ENCODE data around the gene RAMP1. TPM values are rescaled to one million over a fixed set of nuclear protein-coding genes. Genes with fewer than 3 reads are reported as not detected.
A peak's percentile ranks its signal among the peaks of the same experiment; 100 is the strongest.

The RAMP1 gene
- total RNA-seq, 1 donor from 2014 or later: 2.1 TPM

DNA sequence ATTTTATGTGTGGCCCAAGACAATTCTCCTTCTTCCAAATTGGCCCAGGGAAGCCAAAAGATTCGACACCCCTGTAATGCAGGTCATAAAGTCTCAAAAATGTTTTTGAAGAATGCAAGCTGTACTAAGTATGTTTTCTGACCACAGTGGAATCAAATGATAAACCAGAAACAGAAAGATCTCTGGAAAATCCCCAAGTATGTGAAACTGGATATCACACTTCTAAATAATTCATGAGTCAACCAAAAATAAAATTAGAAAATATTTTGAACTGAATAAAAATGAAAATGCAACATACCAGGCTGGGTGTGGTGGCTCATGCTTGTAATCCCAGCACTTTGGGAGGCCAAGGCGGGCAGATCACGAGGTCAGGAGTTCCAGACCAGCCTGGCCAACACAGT, 73.3 kb downstream of the RAMP1 start:
- DNase-seq (ENCODE audit: low read depth): peak; percentile 15

DNA sequence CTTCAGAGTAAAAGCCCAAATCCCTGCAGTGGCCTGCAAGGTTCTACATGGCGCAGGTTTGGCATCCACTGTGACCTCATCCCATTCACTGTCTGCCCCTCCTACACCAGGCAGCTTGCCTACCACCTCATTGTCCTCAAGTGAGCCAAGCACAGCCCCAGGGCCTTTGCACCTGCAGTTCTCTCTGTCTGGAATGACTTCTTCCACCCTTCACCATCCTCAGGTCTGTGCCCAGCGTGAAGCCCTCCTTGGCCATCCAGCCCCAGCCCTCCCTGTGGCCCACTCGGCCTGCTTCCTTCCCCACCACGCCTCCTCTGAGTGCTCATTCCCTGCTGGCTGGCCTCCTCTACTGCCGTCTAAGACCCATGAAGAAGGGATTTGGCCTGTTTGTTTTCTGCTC, 74.8 kb downstream of the RAMP1 start:
- FAIRE-seq: no peak
- Histone ChIP-seq H3K36me3 (ENCODE audit: control insufficient read depth, insufficient read depth, low read length) (no peaks in the 10 kb centered on the region), H3K27me3 (ENCODE audit: control insufficient read depth, insufficient read depth, low read length) (no peaks in the 10 kb centered on the region), H3K4me3 (ENCODE audit: low read depth, low read length) (no peak overlapping the region)
- TF ChIP-seq, protein P1, sequence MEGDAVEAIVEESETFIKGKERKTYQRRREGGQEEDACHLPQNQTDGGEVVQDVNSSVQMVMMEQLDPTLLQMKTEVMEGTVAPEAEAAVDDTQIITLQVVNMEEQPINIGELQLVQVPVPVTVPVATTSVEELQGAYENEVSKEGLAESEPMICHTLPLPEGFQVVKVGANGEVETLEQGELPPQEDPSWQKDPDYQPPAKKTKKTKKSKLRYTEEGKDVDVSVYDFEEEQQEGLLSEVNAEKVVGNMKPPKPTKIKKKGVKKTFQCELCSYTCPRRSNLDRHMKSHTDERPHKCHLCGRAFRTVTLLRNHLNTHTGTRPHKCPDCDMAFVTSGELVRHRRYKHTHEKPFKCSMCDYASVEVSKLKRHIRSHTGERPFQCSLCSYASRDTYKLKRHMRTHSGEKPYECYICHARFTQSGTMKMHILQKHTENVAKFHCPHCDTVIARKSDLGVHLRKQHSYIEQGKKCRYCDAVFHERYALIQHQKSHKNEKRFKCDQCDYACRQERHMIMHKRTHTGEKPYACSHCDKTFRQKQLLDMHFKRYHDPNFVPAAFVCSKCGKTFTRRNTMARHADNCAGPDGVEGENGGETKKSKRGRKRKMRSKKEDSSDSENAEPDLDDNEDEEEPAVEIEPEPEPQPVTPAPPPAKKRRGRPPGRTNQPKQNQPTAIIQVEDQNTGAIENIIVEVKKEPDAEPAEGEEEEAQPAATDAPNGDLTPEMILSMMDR (IDR thresholded peaks at IDR 0.05; ENCODE audit: insufficient read depth, low read length, severe bottlenecking): no peak
- DNase-seq (ENCODE audit: low read depth): no peak

More for the DNA sequence above, 73.3 kb downstream of the RAMP1 start:
- Histone ChIP-seq H3K27me3 (ENCODE audit: control insufficient read depth, insufficient read depth, low read length) (no peaks in the 10 kb centered on the region), H3K4me3 (ENCODE audit: low read depth, low read length) (no peak overlapping the region), H3K36me3 (ENCODE audit: control insufficient read depth, insufficient read depth, low read length) (no peaks in the 10 kb centered on the region)
- TF ChIP-seq, protein P1 (IDR thresholded peaks at IDR 0.05; ENCODE audit: insufficient read depth, low read length, severe bottlenecking): no peak
- FAIRE-seq: no peak

DNA sequence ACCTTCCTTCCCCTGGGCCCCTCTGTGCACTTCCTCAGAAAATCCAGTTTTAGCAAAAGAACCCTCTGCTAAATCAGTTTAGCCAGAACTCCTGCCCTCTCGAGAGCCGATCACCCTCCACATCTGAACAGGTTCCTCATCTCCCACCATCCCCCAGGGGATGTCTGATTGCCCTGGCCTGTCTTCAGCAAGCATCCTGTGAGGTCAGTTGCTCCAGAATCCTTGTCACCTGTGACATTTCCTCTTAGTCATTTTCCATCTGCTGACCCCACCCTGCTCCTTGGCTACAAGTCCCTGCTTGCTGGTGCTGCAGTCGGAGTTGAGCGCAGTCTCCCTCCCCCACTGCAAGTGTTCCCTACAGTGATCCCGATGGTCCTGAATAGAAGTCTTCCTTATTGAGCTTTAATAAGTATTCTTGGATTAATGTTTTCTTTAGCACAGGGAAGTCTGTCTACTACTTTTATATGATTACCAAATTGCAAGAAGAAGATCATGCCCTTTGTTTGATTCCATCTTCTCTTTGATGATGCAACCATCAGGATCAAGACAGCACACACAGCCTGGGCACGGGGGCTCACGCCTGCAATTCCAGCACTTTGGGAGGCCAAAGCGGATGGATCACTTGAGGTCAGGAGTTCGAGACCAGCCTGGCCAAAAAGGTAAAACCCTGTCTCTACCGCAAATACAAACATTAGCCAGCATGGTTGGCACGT, 76.5 kb downstream of the RAMP1 start:
- DNase-seq (ENCODE audit: low read depth) (peak; percentile 93), FAIRE-seq (no peak)
- TF ChIP-seq, protein P1 (IDR thresholded peaks at IDR 0.05; ENCODE audit: insufficient read depth, low read length, severe bottlenecking): no peak

DNA sequence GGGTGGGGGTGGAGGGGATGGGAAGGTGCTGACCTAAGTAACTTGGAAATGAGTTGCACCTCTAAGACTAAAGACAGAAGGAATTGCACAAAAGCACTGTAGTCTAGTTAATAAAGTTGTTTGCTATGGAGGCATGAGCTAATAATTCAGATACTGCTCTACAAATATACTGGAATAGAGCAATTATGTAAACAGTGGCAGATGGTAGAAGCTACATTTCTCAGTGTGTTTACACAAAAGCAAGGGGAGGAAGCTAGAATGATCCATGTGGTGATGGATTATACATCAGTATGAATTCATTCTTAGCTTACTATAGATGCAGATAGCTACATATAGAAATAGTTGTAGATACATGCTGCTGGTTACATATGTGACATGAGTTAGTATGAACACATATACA, 79.8 kb downstream of the RAMP1 start:
- no peak for DNase-seq (ENCODE audit: low read depth)
- Histone ChIP-seq H3K27me3 (ENCODE audit: control insufficient read depth, insufficient read depth, low read length) (no peaks in the 10 kb centered on the region), H3K4me3 (ENCODE audit: low read depth, low read length) (no peak overlapping the region), H3K36me3 (ENCODE audit: control insufficient read depth, insufficient read depth, low read length) (no peaks in the 10 kb centered on the region)
- no peak for FAIRE-seq
- TF ChIP-seq, protein P1 (IDR thresholded peaks at IDR 0.05; ENCODE audit: insufficient read depth, low read length, severe bottlenecking): no peak

More for the DNA sequence above, 76.5 kb downstream of the RAMP1 start:
- Histone ChIP-seq H3K36me3 (ENCODE audit: control insufficient read depth, insufficient read depth, low read length) (no peaks in the 10 kb centered on the region), H3K27me3 (ENCODE audit: control insufficient read depth, insufficient read depth, low read length) (no peaks in the 10 kb centered on the region), H3K4me3 (ENCODE audit: low read depth, low read length) (no peak overlapping the region)

DNA sequence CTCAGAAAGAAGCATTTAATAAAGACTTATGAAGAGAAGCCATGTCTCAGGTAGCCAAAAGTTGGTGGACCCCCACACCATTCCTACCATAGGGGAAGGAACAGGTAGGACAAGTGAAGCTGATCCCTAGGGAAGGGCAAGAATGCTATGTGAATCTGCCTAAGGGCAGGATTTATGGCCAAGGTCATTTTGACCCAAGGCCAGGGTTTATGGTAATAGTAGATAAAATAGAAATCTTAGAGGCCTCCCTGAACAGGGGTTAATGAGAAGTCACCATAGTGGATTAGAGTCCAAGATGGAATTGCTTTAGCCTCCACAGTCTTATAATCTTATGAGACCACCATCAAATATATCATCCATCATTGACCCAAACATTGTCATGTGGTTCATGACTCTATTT, 81.4 kb downstream of the RAMP1 start:
- no peak for FAIRE-seq

More for the DNA sequence above, 81.4 kb downstream of the RAMP1 start:
- TF ChIP-seq, protein P1 (IDR thresholded peaks at IDR 0.05; ENCODE audit: insufficient read depth, low read length, severe bottlenecking): no peak
- Histone ChIP-seq H3K27me3 (ENCODE audit: control insufficient read depth, insufficient read depth, low read length) (no peaks in the 10 kb centered on the region), H3K36me3 (ENCODE audit: control insufficient read depth, insufficient read depth, low read length) (no peaks in the 10 kb centered on the region), H3K4me3 (ENCODE audit: low read depth, low read length) (no peak overlapping the region)
- DNase-seq (ENCODE audit: low read depth): no peak
